Left ventricle myocardium superior (tissue), 1 donor: ENCODE results near the gene PATJ. TPM values are rescaled to one million over a fixed set of nuclear protein-coding genes. Genes with fewer than 3 reads are reported as not detected.

Source experiments
- ATAC-seq: fragments of 200-7000 bp; cut with Tn5 transposase; one replicate; pipeline ENCODE4 v1.9.1; 2020; ENCODE audit warnings: mild to moderate bottlenecking, moderate library complexity
- DNase-seq: peaks from one replicate; pipeline ENCODE4 v3.0.0-alpha.2; 2020
- intact Hi-C: fragments of 100-400 bp; cut with micrococcal nuclease; formaldehyde crosslinking; loops from one replicate; pipeline ENCODE4 v1.11.0; 2022
- total RNA-seq: library from RNA; stranded (reverse); fragmentation: NEBNext Ultra II Directional; extraction: Animal tissue kit (Norgen Biotek cat#: 25700); gene quantifications from one replicate; pipeline ENCODE4 v1.2.1, GENCODE V29; 2021
- donor health status: DM: no; HTN: yes; CAD: no; lungs with severe emphysema.

PATJ gene
- total RNA-seq, 1 donor from 2014 or later = 125 TPM

DNA sequence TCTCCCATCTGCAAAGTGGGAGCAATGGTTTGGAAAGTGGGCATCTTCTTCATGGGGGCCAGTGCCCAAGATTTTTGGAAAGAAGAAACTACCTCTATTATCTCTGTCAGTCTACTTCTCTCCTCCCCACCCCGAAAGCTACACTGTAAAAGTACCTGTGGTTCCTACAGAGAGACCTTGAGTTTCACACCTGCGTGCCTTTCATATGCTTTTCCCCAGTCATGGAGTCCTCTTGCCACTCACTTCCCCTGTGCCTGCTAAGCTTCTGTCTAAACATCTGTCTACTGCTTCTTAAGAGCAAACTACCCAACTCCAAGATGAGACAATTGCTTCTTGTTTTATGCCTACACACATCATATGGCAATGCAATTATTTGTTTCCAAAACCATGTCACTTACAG, 261.5 kb downstream of the PATJ start:
- intact Hi-C loops = no loop called here
- DNase-seq (no peak), ATAC-seq (no peak)

GRCh38 chr1:62006690-62007089, 264.4 kb downstream of the PATJ start:
- intact Hi-C loops = no loop called here
- no peak for ATAC-seq
- DNase-seq = no peak

GRCh38 chr1:62011006-62011405, 268.7 kb downstream of the PATJ start:
- ATAC-seq (no peak), DNase-seq (no peak)
- intact Hi-C loops = no loop called here

- DNase-seq (no peak), ATAC-seq (no peak)
- intact Hi-C loops = no loop called here
Observed at GRCh38 chr1:62012095-62012494, 269.8 kb downstream of the PATJ start.

GRCh38 chr1:62012836-62013235, 270.6 kb downstream of the PATJ start:
- peak; percentile 80 for ATAC-seq
- intact Hi-C loops = no loop called here

GRCh38 chr1:62013264-62013663, 271.0 kb downstream of the PATJ start:
- peak; percentile 47 for ATAC-seq
- intact Hi-C loops = no loop called here
- no peak for DNase-seq

More at GRCh38 chr1:62012836-62013235, 270.6 kb downstream of the PATJ start:
- peak; percentile 67 for DNase-seq

DNA sequence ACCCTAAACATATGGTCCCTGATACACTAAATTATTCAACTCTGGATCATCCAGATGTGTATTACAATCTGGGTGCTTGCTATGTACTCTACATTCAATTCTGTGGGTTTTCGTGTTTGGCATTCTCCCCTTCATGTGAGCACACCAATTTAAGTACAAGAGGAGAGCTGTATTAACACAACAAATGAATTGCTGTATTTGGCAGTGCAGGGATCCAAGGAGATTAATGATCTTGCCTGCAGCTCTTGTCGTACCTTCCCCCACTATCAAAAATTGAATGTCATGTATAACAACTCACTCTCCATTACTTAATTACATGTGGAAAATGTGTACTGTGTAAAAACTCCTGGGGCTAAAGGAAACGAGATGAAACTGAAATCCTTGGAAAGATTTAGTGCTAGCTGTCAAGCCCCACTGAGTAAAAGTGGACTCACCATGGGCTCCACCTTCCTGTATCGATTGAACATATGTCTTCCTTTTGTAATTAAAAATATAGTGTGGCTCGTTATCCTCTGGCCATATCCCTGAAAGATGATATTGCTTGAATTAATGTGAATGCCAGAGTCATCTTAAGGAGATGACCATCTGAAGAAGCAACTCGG, 280.2 kb downstream of the PATJ start:
- intact Hi-C loops = no loop called here
- ATAC-seq = no peak
- DNase-seq = no peak

GRCh38 chr1:62024690-62025089, 282.4 kb downstream of the PATJ start:
- intact Hi-C loops = no loop called here
- ATAC-seq (peak; percentile 65), DNase-seq (no peak)

- intact Hi-C loops = no loop called here
- ATAC-seq = peak; percentile 16
- no peak for DNase-seq
Observed at GRCh38 chr1:62025154-62025553, 282.9 kb downstream of the PATJ start.

GRCh38 chr1:62025892-62026291, 283.6 kb downstream of the PATJ start:
- ATAC-seq = no peak
- DNase-seq = no peak
- intact Hi-C loops = no loop called here

GRCh38 chr1:62029704-62030103, 287.4 kb downstream of the PATJ start:
- no peak for ATAC-seq
- no peak for DNase-seq
- intact Hi-C loops = no loop called here

- intact Hi-C loops = no loop called here
- DNase-seq (no peak), ATAC-seq (peak; percentile 65)
Observed at GRCh38 chr1:62034790-62035189, 292.5 kb downstream of the PATJ start.

DNA sequence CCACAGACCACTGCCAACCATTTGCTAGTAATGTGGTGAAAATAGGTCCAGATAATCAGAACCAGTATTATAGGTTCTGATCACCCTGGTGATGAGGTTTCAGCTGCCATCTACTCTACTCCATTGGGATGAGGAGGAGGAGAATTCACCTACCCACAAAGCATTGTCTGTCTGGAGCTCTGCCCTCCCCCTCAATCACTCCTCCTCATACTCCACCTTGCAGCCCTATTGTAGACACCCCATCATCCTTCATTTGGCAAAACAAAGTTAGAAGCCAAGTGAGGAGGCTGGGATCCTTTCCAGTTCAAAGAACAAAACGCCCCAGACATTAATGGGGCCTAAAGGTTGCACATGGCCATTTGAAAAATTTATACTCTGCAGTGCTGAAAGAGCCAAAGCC, 295.0 kb downstream of the PATJ start:
- ATAC-seq (no peak), DNase-seq (no peak)
- intact Hi-C loops = no loop called here

DNA sequence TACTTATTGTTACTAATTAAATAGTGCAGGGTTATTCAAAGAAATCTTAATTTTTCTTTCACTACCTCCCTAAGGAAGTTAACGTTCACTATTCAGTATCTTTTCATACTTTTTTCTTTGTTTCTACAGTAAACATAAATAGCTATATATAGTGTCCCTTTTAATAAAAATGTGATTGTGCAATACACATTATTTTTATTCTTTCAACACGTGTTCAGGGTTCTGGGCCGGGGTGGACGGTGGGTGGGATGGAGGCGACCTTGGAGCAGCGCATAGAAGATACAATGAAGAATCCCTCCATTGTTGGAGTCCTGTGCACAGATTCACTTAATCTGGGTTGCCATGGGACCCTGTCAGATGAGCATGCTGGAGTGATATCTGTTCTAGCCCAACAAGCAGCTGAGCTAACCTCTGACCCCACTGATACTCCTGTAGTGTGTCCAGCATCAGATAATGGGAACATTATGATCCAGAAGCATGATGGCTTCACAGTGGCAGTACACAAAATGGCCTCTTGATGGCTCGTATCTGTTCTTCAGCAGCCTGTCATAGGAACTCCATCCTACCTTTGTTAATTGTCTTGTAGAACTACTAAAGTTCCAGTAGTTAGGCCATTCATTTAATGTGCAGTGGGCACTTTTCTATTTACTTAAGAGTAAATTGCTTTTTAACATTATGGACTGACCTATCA, 296.5 kb downstream of the PATJ start:
- DNase-seq (no peak), ATAC-seq (no peak)
- intact Hi-C loops = no loop called here

DNA sequence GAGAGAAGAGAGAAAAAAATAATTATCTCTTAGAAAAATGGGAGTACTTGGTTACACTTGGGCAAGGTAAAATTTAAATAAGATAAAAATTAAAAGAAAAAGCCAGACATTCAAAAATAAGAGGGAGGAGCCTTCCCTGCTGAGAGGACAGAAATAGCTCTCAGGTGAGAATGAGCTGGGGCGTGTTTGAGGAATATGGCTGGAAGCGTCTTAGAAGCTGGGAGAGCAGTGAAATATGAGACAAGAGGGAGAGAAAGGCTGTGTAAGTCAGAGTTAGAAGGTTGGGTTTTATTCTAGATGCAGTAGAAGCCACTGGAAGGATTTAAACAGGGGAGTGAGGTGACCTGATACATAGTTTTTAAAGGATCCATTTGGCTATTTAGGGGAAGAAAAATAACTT, 298.2 kb downstream of the PATJ start:
- intact Hi-C loops = no loop called here
- ATAC-seq (no peak), DNase-seq (no peak)

- intact Hi-C loops = no loop called here
- ATAC-seq = no peak
- no peak for DNase-seq
Observed at GRCh38 chr1:62040973-62041372, 298.7 kb downstream of the PATJ start.

GRCh38 chr1:62043154-62043553, 300.9 kb downstream of the PATJ start:
- ATAC-seq = peak; percentile 31
- intact Hi-C loops = no loop called here
- DNase-seq = no peak

DNA sequence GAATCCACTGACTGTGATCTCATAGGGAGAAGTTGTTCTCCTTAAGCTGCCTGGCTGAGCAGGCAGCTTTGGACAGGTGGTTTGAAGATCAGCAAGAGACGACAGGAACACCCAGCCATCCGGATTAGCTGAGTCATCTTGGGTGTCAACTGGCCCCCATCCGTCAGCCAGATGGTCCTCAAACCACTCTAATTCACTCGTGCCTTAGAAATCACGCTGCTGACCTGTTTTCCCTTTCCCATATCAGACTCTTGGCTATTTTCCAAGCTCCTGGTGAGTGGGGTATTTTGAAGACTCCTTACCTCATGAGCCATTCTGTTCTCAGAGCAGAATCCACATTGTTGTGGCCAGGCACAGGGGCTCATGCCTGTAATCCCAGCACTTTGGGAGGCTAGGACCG, 303.3 kb downstream of the PATJ start:
- intact Hi-C loops = no loop called here
- ATAC-seq = peak; percentile 71

DNA sequence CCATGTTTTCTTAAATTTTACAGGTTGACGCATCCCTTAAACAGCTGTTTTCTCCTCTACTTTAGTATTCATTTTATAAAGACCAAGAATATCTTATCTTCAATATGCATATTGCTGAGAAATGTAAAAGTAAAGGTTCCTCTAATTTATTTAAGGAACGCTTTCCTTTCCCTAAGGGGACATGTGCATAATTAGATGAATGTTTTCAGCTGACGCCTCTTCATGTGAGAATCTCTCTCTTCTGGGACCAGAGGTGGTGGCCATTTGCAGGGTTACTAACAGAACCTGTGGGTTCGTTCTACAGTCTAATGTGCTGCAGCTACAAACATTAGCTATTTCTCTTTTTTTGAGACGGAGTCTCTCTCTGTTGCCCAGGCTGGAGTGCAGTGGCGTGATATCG, 304.6 kb downstream of the PATJ start:
- intact Hi-C loops = no loop called here
- no peak for ATAC-seq
- DNase-seq = no peak

More for the DNA sequence above, 303.3 kb downstream of the PATJ start:
- no peak for DNase-seq

- intact Hi-C loops = no loop called here
- ATAC-seq (no peak), DNase-seq (no peak)
Observed at GRCh38 chr1:62050165-62050564, 307.9 kb downstream of the PATJ start.

DNA sequence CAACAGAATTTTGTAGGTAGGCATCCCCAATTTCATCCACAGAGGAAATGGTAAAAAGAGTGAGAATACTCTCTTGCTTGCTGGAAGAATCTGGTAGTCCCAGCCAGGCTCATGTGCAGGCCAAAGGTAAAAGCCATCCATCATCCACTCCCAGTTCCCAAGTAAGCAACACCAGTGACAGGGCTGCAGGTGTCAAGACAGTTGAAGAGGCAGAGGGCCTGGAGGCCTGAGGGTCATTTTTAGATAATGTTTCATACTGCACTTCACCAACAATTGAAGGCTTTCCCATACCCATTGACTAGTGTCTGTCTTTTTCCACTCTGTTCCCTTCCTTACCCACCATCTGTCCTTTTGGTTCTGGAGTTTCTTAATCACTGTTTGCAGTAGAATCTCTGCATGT, 310.7 kb downstream of the PATJ start:
- intact Hi-C loops = no loop called here
- DNase-seq = no peak
- peak; percentile 19 for ATAC-seq
